K562 (cell line): Measurements from ENCODE around the gene NRG3. TPM values are rescaled to one million over a fixed set of nuclear protein-coding genes. Genes with fewer than 3 reads are reported as not detected.

ENCODE experiments used
- ATAC-seq: fragments of 200-7000 bp; cut with Tn5 transposase; 3 replicates; pipeline ENCODE4 v1.9.1; 2020; ENCODE audit warnings: moderate library complexity
- BruUV-seq: library from RNA; stranded (reverse); fragments of 400-500 nt; replicated peaks from 2 replicates; lab custom pipeline; 2021; lab: Mats Ljungman, UMichigan
- CTCF ChIA-PET: fragments of 300-600 bp; formaldehyde crosslinking; extraction: SDS; loops from one replicate; lab custom pipeline; 2021; ENCODE audit warnings: low intra/inter-chr PET ratio; lab: Yijun Ruan, JAX
- POLR2A ChIA-PET: fragments of 300-600, 350-650 bp; sonication (Branson Sonifier 250); formaldehyde crosslinking; extraction: SDS; loops from one replicate; lab custom pipeline; 2021; ENCODE audit warnings: antibody characterized with exemption, inconsistent platforms; lab: Yijun Ruan, JAX
- DNase-seq, 4 experiments: peaks; one replicate each; pipeline versions ENCODE4 v3.0.0 to v3.0.0-alpha.2; 2011 to 2018; ENCODE audit warnings: low spot score in 3 of 4, mixed read lengths in 3 of 4; ENCODE audit errors: extremely low read depth in 1 of 4
- FAIRE-seq: peaks from 2 replicates; lab custom pipeline; 2011; peaks lifted over from hg19 to GRCh38; lab: Jason Lieb, UNC
- H2AFZ ChIP-seq: 2 replicates; pipeline ENCODE4 v1.6.0; 2011; ENCODE audit warnings: low read depth, low read length, control low read depth, inconsistent platforms
- H3K27ac ChIP-seq: fragments of 200-600 bp; 3 replicates; pipeline ENCODE4 v1.8.0; 2011; ENCODE audit warnings: low read depth, mild to moderate bottlenecking, control low read depth, inconsistent platforms, low read length, moderate library complexity, mixed read lengths; ENCODE audit errors: extremely low read depth
- H3K27me3 ChIP-seq, 2 experiments: fragments of 300-600 bp in 1 of 2; 2 replicates in 1 of 2; 3 replicates in 1 of 2; pipeline versions ENCODE4 v1.6.0 to v1.8.0; 2011; ENCODE audit warnings: inconsistent platforms in 2 of 2, low read length in 2 of 2, mild to moderate bottlenecking in 1 of 2, mixed read lengths in 1 of 2, moderate library complexity in 1 of 2; ENCODE audit not compliant: control insufficient read depth in 2 of 2, insufficient read depth in 2 of 2
- H3K36me3 ChIP-seq: fragments of 300-600 bp; 3 replicates; pipeline ENCODE4 v1.8.0; 2011; ENCODE audit warnings: mild to moderate bottlenecking, low read length, inconsistent platforms; ENCODE audit not compliant: control insufficient read depth, insufficient read depth
- H3K4me1 ChIP-seq, 2 experiments: fragments of 200-600 bp in 1 of 2; replicated peaks in 1 of 2; 2 replicates in 1 of 2; 3 replicates in 1 of 2; pipeline versions ENCODE4 v1.5.1 to v1.8.0; 2011; ENCODE audit warnings: inconsistent platforms in 2 of 2, low read length in 2 of 2, mild to moderate bottlenecking in 1 of 2, mixed read lengths in 1 of 2, moderate library complexity in 1 of 2; ENCODE audit not compliant: control insufficient read depth in 2 of 2, insufficient read depth in 2 of 2
- H3K4me2 ChIP-seq: 2 replicates; pipeline ENCODE4 v1.6.1; 2011; ENCODE audit warnings: low read length, control low read depth, inconsistent platforms, mixed read lengths; ENCODE audit not compliant: insufficient read depth
- H3K4me3 ChIP-seq: fragments of 200-600 bp; sonication (generic), shearing (Covaris generic); 2 replicates; pipeline ENCODE4 v1.5.1; 2016; ENCODE audit warnings: control low read depth, inconsistent platforms
- H3K79me2 ChIP-seq: fragments of 200-600 bp; 3 replicates; pipeline ENCODE4 v1.8.0; 2011; ENCODE audit warnings: low read length, inconsistent platforms; ENCODE audit not compliant: control insufficient read depth, insufficient read depth
- H3K9ac ChIP-seq, 2 experiments: 2 replicates each; pipeline versions ENCODE4 v1.6.0 to v1.6.1; 2011; ENCODE audit warnings: low read depth in 2 of 2, low read length in 2 of 2, control low read depth in 1 of 2, inconsistent platforms in 1 of 2, mild to moderate bottlenecking in 1 of 2, mixed read lengths in 1 of 2; ENCODE audit not compliant: insufficient read depth in 1 of 2
- H3K9me1 ChIP-seq: one replicate; pipeline ENCODE4 v1.6.0; 2011; ENCODE audit warnings: inconsistent platforms, mild to moderate bottlenecking, low read length, moderate library complexity; ENCODE audit not compliant: control insufficient read depth, insufficient read depth
- H3K9me3 ChIP-seq: replicated peaks from 2 replicates; pipeline ENCODE4 v1.5.1; 2011; ENCODE audit warnings: low read depth, low read length, inconsistent platforms; ENCODE audit not compliant: control insufficient read depth, insufficient read depth
- H4K20me1 ChIP-seq: replicated peaks from 2 replicates; pipeline ENCODE4 v1.6.1; 2011; ENCODE audit warnings: low read length, inconsistent platforms, mixed read lengths; ENCODE audit not compliant: control insufficient read depth, insufficient read depth
- CEBPG ChIP-seq, 3 experiments: fragments of 200-800 bp in 1 of 3; sonication (Bioruptor generic) in 1 of 3; sonication (generic) in 1 of 3; formaldehyde crosslinking in 1 of 3; IDR thresholded peaks in 2 of 3; conservative IDR thresholded peaks in 1 of 3; 2 replicates each; pipeline versions ENCODE4 v1.6.1 to v1.8.0; 2016 to 2022; ENCODE audit warnings: missing compliant biosample characterization in 2 of 3, missing genetic modification characterization in 2 of 3, mild to moderate bottlenecking in 1 of 3, missing genetic modification reagents in 1 of 3
- CREB1 ChIP-seq, 2 experiments: sonication (generic) in 1 of 2; formaldehyde crosslinking in 1 of 2; IDR thresholded peaks; 2 replicates each; pipeline versions ENCODE4 v1.6.1 to v1.8.0; 2012 to 2022; ENCODE audit warnings: inconsistent platforms in 1 of 2, mild to moderate bottlenecking in 1 of 2, missing genetic modification reagents in 1 of 2, moderate library complexity in 1 of 2
- HCFC1 ChIP-seq: IDR thresholded peaks from 2 replicates; pipeline ENCODE4 v1.6.1; 2012; ENCODE audit warnings: low read depth, low read length, improper control_type of control experiment
- ILF3 ChIP-seq: fragments of 450-650 bp; IDR thresholded peaks from 2 replicates; pipeline ENCODE4 v1.6.1; 2018; ENCODE audit warnings: antibody characterized with exemption, mild to moderate bottlenecking, moderate library complexity, borderline replicate concordance
- JUN ChIP-seq, 2 experiments: sonication (generic) in 1 of 2; formaldehyde crosslinking in 1 of 2; IDR thresholded peaks; 2 replicates each; pipeline versions ENCODE4 v1.6.1 to v1.8.0; 2012 to 2022; ENCODE audit warnings: borderline replicate concordance in 2 of 2, mild to moderate bottlenecking in 2 of 2, improper control_type of control experiment in 1 of 2, low read depth in 1 of 2, low read length in 1 of 2, missing genetic modification reagents in 1 of 2
- OTX1 ChIP-seq: fragments of 450-650 bp; formaldehyde crosslinking; IDR thresholded peaks from 2 replicates; pipeline ENCODE4 v1.4.0; 2022; ENCODE audit warnings: mild to moderate bottlenecking
- RNF219 ChIP-seq: fragments of 250-450 bp; sonication (Bioruptor Pico); IDR thresholded peaks from 2 replicates; pipeline ENCODE4 v1.5.0; 2022; ENCODE audit warnings: mild to moderate bottlenecking
- SAFB ChIP-seq: fragments of 200-400 bp; formaldehyde crosslinking; IDR thresholded peaks from 2 replicates; pipeline ENCODE4 v1.6.1; 2017; ENCODE audit warnings: low read depth, low read length, borderline replicate concordance
- ZNF253 ChIP-seq: fragments of 250-450 bp; sonication (Bioruptor Pico); conservative IDR thresholded peaks from 2 replicates; pipeline ENCODE4 v1.6.1; 2021; ENCODE audit warnings: mild to moderate bottlenecking
- ZNF589 ChIP-seq: fragments of 200-800 bp; sonication (Bioruptor generic); IDR thresholded peaks from 2 replicates; pipeline ENCODE4 v1.6.1; 2016; ENCODE audit warnings: low read depth, missing genetic modification characterization, missing compliant biosample characterization
- WGBS: fragments of 100-300 bp; shearing (Covaris generic); methylation state at CpG from one replicate; pipeline ENCODE4 v1.1.6; 2016; ENCODE audit warnings: low coverage, mixed read lengths; ENCODE audit not compliant: insufficient coverage; ENCODE audit errors: missing lambda C conversion rate; 5-methylcytosine and 5-hydroxymethylcytosine counted together
- in situ Hi-C: fragments of 300-500 bp; cut with MboI; formaldehyde crosslinking; loops from 4 replicates; pipeline ENCODE4 v1.15.0; 2018; ENCODE audit warnings: inconsistent platforms, mixed read lengths
- intact Hi-C: fragments of 100-400 bp; cut with micrococcal nuclease; formaldehyde crosslinking; loops from 2 replicates; pipeline ENCODE4 v1.14.2; 2022
- polyA plus RNA-seq, 8 experiments: library from polyadenylated mRNA; depleted of rRNA in 4 of 8; stranded (reverse) in 5 of 8; unstranded in 3 of 8; fragments of >200 nt; fragmentation: Nextera tagmentation in 2 of 8; fragmentation: Illumina TruSeq in 1 of 8; extraction: Ambion mirVana in 2 of 8; extraction: Trizol in 1 of 8; gene quantifications; 2 replicates each; pipeline versions ENCODE4 v1.2.1 to v1.2.3, GENCODE V29; 2011 to 2014; ENCODE audit warnings: inconsistent platforms in 1 of 8, missing spikeins in 1 of 8
- total RNA-seq, 7 experiments: library from RNA; depleted of rRNA in 6 of 7; stranded (reverse); fragments of >200 nt in 6 of 7; fragmentation: Illumina TruSeq in 2 of 7; extraction: Trizol in 2 of 7; gene quantifications; 2 replicates each; pipeline versions ENCODE4 v1.2.1 to v1.2.3, GENCODE V29; 2011 to 2021; ENCODE audit warnings: low replicate concordance in 1 of 7
- TF ChIP-seq, protein P1 (sequence below): fragments of 450-650 bp; formaldehyde crosslinking; IDR thresholded peaks from 2 replicates; pipeline ENCODE4 v1.4.0; 2022; ENCODE audit warnings: missing genetic modification characterization
- TF ChIP-seq, protein P2 (sequence below): fragments of 250-450 bp; sonication (Bioruptor Pico); IDR thresholded peaks from 2 replicates; pipeline ENCODE4 v1.6.1; 2021; ENCODE audit warnings: mild to moderate bottlenecking
- TF ChIP-seq, protein P3 (sequence below): sonication (generic); formaldehyde crosslinking; IDR thresholded peaks from 2 replicates; pipeline ENCODE4 v1.8.0; 2022; ENCODE audit warnings: mild to moderate bottlenecking, missing genetic modification reagents

NRG3 gene
- total and polyA plus RNA-seq, 9 of the 15 experiments (the other 6 are each of a cell fraction or from before 2014, with no cell fraction given), result not detected

- WGBS, result 0% methylated on average over 1 of the region's 1 CpG
- intact Hi-C loops, result no loop called here
- BruUV-seq, result no TSS peak
- TF ChIP-seq SAFB, result no peak
- TF ChIP-seq CEBPG (CRISPR knock-in tag; IDR thresholded peaks at IDR 0.05), result no peak
- TF ChIP-seq CEBPG (tag; conservative IDR thresholded peaks at IDR 0.05 in 1 of 2, IDR thresholded peaks at IDR 0.05 in 1 of 2), result no peak
- TF ChIP-seq, protein P1, sequence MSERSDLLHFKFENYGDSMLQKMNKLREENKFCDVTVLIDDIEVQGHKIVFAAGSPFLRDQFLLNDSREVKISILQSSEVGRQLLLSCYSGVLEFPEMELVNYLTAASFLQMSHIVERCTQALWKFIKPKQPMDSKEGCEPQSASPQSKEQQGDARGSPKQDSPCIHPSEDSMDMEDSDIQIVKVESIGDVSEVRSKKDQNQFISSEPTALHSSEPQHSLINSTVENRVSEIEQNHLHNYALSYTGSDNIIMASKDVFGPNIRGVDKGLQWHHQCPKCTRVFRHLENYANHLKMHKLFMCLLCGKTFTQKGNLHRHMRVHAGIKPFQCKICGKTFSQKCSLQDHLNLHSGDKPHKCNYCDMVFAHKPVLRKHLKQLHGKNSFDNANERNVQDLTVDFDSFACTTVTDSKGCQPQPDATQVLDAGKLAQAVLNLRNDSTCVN (CRISPR knock-in tag), result no peak
- TF ChIP-seq HCFC1, result no peak
- no peak for TF ChIP-seq RNF219 (CRISPR knock-in tag)
- TF ChIP-seq, protein P2, sequence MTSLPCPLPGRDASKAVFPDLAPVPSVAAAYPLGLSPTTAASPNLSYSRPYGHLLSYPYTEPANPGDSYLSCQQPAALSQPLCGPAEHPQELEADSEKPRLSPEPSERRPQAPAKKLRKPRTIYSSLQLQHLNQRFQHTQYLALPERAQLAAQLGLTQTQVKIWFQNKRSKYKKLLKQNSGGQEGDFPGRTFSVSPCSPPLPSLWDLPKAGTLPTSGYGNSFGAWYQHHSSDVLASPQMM, result no peak
- no peak for TF ChIP-seq CREB1 (IDR thresholded peaks at IDR 0.05)
- TF ChIP-seq CREB1 (CRISPR knock-in tag; IDR thresholded peaks at IDR 0.05), result no peak
- TF ChIP-seq OTX1, result no peak
- TF ChIP-seq ILF3, result no peak
- TF ChIP-seq ZNF253 (CRISPR knock-in tag), result no peak
- no peak for TF ChIP-seq ZNF589
- TF ChIP-seq JUN (IDR thresholded peaks at IDR 0.05; ENCODE audit: borderline replicate concordance, low read depth, low read length), result no peak
- TF ChIP-seq JUN (CRISPR knock-in tag; IDR thresholded peaks at IDR 0.05; ENCODE audit: borderline replicate concordance), result no peak
- TF ChIP-seq, protein P3, sequence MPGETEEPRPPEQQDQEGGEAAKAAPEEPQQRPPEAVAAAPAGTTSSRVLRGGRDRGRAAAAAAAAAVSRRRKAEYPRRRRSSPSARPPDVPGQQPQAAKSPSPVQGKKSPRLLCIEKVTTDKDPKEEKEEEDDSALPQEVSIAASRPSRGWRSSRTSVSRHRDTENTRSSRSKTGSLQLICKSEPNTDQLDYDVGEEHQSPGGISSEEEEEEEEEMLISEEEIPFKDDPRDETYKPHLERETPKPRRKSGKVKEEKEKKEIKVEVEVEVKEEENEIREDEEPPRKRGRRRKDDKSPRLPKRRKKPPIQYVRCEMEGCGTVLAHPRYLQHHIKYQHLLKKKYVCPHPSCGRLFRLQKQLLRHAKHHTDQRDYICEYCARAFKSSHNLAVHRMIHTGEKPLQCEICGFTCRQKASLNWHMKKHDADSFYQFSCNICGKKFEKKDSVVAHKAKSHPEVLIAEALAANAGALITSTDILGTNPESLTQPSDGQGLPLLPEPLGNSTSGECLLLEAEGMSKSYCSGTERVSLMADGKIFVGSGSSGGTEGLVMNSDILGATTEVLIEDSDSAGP (CRISPR knock-in tag), result no peak
Measured at GRCh38 chr10:81882011-81882410, 7.0 kb downstream of the NRG3 start.

More at GRCh38 chr10:81882011-81882410, 7.0 kb downstream of the NRG3 start:
- POLR2A ChIA-PET, result no interaction called here
- Histone ChIP-seq H3K4me3 (no peak overlapping the region), H3K9me1 (no peaks in the 10 kb centered on the region), H2AFZ (no peak overlapping the region), H3K9ac (no peak overlapping the region), H3K27me3 (no peaks in the 10 kb centered on the region), H3K9me3 (peaks cover 2% of the 10 kb centered on the region; the same call in 1 of the 2 replicates), H4K20me1 (no peaks in the 10 kb centered on the region), H3K79me2 (no peaks in the 10 kb centered on the region), H3K27ac (no peak overlapping the region), H3K36me3 (no peaks in the 10 kb centered on the region), H3K4me2 (no peak overlapping the region), H3K4me1 (no peaks in the 10 kb centered on the region)
- ATAC-seq (no peak), FAIRE-seq (no peak), DNase-seq (no peak)
- CTCF ChIA-PET, result no interaction called here
- in situ Hi-C loops, result no loop called here
